CD4-positive, alpha-beta T cell (primary cell): ENCODE measurements around the gene PLEKHA7. TPM values are rescaled to one million over a fixed set of nuclear protein-coding genes. Genes with fewer than 3 reads are reported as not detected.
A peak's percentile ranks its signal among the peaks of the same experiment; 100 is the strongest.

Experiments used
- ATAC-seq: fragments of 200-7000 bp; cut with Tn5 transposase; one replicate; pipeline ENCODE4 v1.10.0; 2022; ENCODE audit warnings: mild to moderate bottlenecking; ENCODE audit not compliant: poor library complexity
- CTCF ChIA-PET: fragments of 350-600 bp; sonication (Branson Sonifier 250); formaldehyde crosslinking; loops from one replicate; lab custom pipeline; 2021; ENCODE audit warnings: antibody characterized with exemption, inconsistent platforms; lab: Charles Lee
- POLR2A ChIA-PET: fragments of 350-600 bp; sonication (Branson Sonifier 250); formaldehyde crosslinking; loops from one replicate; lab custom pipeline; 2021; ENCODE audit warnings: antibody characterized with exemption, inconsistent platforms; lab: Charles Lee
- DNase-seq, 14 experiments: peaks; one replicate each; pipeline ENCODE4 v3.0.0-alpha.2; 2013 to 2020; ENCODE audit warnings: mixed read lengths in 2 of 14
- H3K27ac ChIP-seq, 2 donors: one replicate each; pipeline versions ENCODE4 v1.5.1 to v1.7.0; 2013; ENCODE audit warnings: low read length in 2 of 2, low read depth in 1 of 2, mild to moderate bottlenecking in 1 of 2
- H3K27me3 ChIP-seq, 2 experiments: 1 replicate in 1 of 2; 2 replicates in 1 of 2; pipeline versions ENCODE4 v1.6.1 to v1.7.0; 2013; ENCODE audit warnings: low read length in 2 of 2, control low read depth in 1 of 2, mild to moderate bottlenecking in 1 of 2, moderate library complexity in 1 of 2; ENCODE audit not compliant: insufficient read depth in 2 of 2, control insufficient read depth in 1 of 2
- H3K36me3 ChIP-seq: one replicate; pipeline ENCODE4 v1.6.1; 2013; ENCODE audit warnings: low read length, control low read depth; ENCODE audit not compliant: insufficient read depth
- H3K4me1 ChIP-seq: one replicate; pipeline ENCODE4 v1.6.1; 2013; ENCODE audit warnings: low read length, control low read depth; ENCODE audit not compliant: insufficient read depth
- H3K4me3 ChIP-seq: one replicate; pipeline ENCODE4 v1.5.1; 2013; ENCODE audit warnings: mild to moderate bottlenecking, low read length, moderate library complexity
- H3K9me3 ChIP-seq, 2 experiments: 1 replicate in 1 of 2; 2 replicates in 1 of 2; pipeline versions ENCODE4 v1.6.1 to v1.7.0; 2013; ENCODE audit warnings: low read length in 2 of 2, mild to moderate bottlenecking in 2 of 2, control low read depth in 1 of 2, moderate library complexity in 1 of 2; ENCODE audit not compliant: control insufficient read depth in 1 of 2, insufficient read depth in 1 of 2
- H3K27ac Mint-ChIP-seq: one replicate; pipeline ENCODE4 v1.8.0; 2020; ENCODE audit warnings: mixed read lengths
- H3K27me3 Mint-ChIP-seq: one replicate; pipeline ENCODE4 v1.8.0; 2021; ENCODE audit warnings: mixed read lengths
- H3K36me3 Mint-ChIP-seq: one replicate; pipeline ENCODE4 v1.8.0; 2021; ENCODE audit warnings: low read depth, mixed read lengths
- H3K4me1 Mint-ChIP-seq: one replicate; pipeline ENCODE4 v1.8.0; 2021; ENCODE audit warnings: low read depth, mixed read lengths
- H3K4me3 Mint-ChIP-seq: one replicate; pipeline ENCODE4 v1.8.0; 2020; ENCODE audit warnings: mild to moderate bottlenecking, mixed read lengths
- H3K9me3 Mint-ChIP-seq: one replicate; pipeline ENCODE4 v1.8.0; 2020; ENCODE audit warnings: mixed read lengths
- intact Hi-C, 2 experiments: fragments of 100-400 bp; cut with DNase I in 1 of 2; cut with micrococcal nuclease in 1 of 2; formaldehyde crosslinking; loops; one replicate each; pipeline versions ENCODE4 v1.15.1 to v1.9.0; 2023 to 2025; cut with DNase I, micrococcal nuclease
- total RNA-seq, 174 experiments: library from RNA in 2 of 174; stranded (reverse) in 2 of 174; gene quantifications; one replicate each; pipeline ENCODE4 v1.2.3 and lab custom pipeline; 2021 to 2026
- TF ChIP-seq, protein P1 (sequence below): fragments of 200-600 bp; IDR thresholded peaks from one replicate; pipeline ENCODE4 v1.8.0; 2022; ENCODE audit warnings: antibody characterized with exemption, mild to moderate bottlenecking

Gene PLEKHA7
- total RNA-seq, 2 experiments from 2014 or later: 4.5 to 4.8 TPM

DNA sequence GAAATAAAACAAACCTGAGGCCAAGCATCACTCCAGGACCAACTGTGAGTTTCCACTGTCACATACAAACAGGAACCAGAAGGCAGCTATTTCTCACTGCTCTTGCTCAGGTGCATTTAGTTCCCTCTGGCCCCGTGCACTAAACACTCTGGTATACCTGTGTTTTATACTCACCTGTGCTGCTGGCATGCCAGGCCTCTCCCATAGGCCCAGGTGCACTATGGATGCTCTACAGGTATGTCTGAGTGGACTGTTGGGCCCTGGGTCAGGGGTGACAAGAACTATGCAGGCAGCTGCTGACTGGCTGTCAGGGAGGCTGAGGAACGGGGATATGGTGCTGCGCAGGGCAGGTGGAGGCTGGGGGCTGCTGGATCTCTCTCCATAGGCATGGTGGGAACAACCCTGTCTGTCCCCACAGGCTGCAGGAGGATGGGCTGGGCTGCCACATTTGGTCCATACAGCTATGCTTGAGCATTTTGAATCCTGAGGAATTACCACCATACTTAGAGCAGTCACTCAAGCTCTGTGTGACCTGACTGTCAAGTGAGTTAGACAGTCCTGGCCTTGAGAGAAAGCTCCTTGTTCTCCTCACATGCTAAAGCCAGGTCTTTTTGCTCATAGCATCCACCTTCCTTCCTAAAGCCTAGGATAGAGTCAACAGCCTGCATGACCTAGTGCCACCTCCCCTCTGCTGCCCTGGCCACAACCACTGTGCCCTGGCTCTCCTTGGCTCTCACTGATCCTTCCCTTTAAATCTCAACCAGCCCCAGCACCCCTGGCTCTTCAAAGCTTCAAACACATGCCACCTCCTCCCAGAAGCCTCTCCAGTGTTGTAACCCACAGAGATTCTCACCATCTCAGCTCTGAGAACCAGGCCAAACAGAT is 202.8 kb downstream of the PLEKHA7 start:
- Histone ChIP-seq H3K27ac (no peak overlapping the region), H3K4me3 (no peak overlapping the region), H3K4me1 (peaks cover 14% of the 10 kb centered on the region), H3K36me3 (no peaks in the 10 kb centered on the region), H3K9me3 (no peaks in the 10 kb centered on the region), H3K27me3 (no peaks in the 10 kb centered on the region)
- Mint-ChIP-seq H3K4me3 (no peak overlapping the region), H3K36me3 (no peaks in the 10 kb centered on the region), H3K4me1 (no peaks in the 10 kb centered on the region), H3K27me3 (no peaks in the 10 kb centered on the region), H3K27ac (no peak overlapping the region), H3K9me3 (no peaks in the 10 kb centered on the region)
- ATAC-seq: no peak
- CTCF ChIA-PET: interaction anchor here (1.0 to 2.1 kb wide), 2 partner anchors 9 to 10 kb away, joined by 3 to 5 read pairs; no protein-coding TSS in a partner anchor
- DNase-seq: no peak
- POLR2A ChIA-PET: no interaction called here
- TF ChIP-seq, protein P1, sequence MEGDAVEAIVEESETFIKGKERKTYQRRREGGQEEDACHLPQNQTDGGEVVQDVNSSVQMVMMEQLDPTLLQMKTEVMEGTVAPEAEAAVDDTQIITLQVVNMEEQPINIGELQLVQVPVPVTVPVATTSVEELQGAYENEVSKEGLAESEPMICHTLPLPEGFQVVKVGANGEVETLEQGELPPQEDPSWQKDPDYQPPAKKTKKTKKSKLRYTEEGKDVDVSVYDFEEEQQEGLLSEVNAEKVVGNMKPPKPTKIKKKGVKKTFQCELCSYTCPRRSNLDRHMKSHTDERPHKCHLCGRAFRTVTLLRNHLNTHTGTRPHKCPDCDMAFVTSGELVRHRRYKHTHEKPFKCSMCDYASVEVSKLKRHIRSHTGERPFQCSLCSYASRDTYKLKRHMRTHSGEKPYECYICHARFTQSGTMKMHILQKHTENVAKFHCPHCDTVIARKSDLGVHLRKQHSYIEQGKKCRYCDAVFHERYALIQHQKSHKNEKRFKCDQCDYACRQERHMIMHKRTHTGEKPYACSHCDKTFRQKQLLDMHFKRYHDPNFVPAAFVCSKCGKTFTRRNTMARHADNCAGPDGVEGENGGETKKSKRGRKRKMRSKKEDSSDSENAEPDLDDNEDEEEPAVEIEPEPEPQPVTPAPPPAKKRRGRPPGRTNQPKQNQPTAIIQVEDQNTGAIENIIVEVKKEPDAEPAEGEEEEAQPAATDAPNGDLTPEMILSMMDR: no peak
- intact Hi-C loops: no loop called here

DNA sequence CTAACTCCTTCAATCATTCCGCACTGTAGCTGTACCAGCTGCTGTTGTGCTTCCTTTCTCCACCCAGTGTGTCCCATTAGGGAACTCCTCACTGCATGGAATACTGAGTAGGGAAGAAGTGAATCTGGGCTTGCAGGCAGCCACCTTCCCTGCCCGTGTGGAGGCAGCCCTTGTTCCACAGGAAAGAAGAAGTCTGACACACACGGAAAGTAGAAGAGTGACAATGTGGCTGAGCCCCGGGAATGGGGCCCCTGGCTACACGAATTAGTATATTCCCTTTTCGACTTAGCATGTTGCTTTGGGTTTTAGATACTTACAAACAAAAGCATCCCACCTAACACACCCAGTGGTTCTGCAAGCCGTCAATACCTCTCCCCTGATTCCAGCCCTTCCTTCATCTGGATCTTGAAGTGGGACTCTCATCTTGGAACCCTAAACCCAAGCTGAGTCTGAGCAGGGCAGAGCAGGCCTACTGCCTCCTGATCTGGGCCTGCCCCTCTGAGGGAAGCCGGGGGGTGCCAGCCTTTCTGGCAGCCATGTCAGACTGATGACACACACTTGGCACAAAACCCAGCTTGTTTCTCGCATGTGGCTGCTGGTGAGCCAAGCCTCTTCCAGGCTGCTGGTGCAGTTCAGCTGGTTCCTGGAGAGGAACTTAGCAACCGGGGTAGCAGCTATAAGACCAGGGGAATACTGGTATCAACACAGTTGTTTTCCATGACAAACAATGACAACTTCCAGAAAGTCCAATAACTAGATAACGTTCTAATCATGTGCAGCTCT is 204.1 kb downstream of the PLEKHA7 start:
- ATAC-seq: no peak
- Mint-ChIP-seq H3K4me1 (no peaks in the 10 kb centered on the region), H3K27ac (no peak overlapping the region), H3K27me3 (no peaks in the 10 kb centered on the region), H3K9me3 (no peaks in the 10 kb centered on the region), H3K4me3 (no peak overlapping the region), H3K36me3 (no peaks in the 10 kb centered on the region)
- no peak overlapping the region for H3K4me3 ChIP-seq
- ChIA-PET POLR2A (interaction anchor here (0.6 kb wide), 1 partner anchor 18 kb away, joined by 3 read pairs; no protein-coding TSS in a partner anchor), CTCF (interaction anchor here (2.1 kb wide), 1 partner anchor 10 kb away, joined by 5 read pairs; no protein-coding TSS in a partner anchor)
- no peak for DNase-seq
- no peak overlapping the region for H3K27ac ChIP-seq
- peaks cover 24% of the 10 kb centered on the region for H3K4me1 ChIP-seq
- TF ChIP-seq, protein P1: no peak
- no peaks in the 10 kb centered on the region for H3K36me3 ChIP-seq
- H3K27me3 ChIP-seq: no peaks in the 10 kb centered on the region
- intact Hi-C loops: no loop called here
- H3K9me3 ChIP-seq: no peaks in the 10 kb centered on the region

DNA sequence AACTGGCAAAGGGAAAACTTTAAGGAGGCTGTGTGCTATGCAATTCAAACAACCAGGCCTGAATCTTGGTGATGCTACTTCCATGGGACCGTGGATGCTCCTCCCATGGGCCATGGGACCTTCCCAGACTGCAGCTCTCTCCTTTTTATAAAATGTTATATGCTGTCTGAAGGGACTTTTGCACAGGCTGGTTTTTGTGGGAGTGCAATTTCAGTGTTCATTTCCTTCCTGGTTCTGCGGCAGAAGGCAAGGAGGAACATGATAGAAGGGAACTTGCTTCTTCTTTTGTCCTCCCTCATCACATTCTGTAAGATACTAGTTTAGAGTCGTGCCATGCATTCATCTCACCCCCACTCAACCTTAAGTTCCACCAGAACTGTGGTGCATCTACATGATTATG is 206.9 kb downstream of the PLEKHA7 start:
- no peak overlapping the region for H3K4me3 Mint-ChIP-seq
- no peak overlapping the region for H3K27ac ChIP-seq

More for the DNA sequence above, 206.9 kb downstream of the PLEKHA7 start:
- H3K27me3 Mint-ChIP-seq: no peaks in the 10 kb centered on the region
- no peak overlapping the region for H3K27ac Mint-ChIP-seq
- intact Hi-C loops: no loop called here
- ChIA-PET POLR2A (no interaction called here), CTCF (no interaction called here)
- Histone ChIP-seq H3K4me1 (peaks cover 29% of the 10 kb centered on the region), H3K9me3 (no peaks in the 10 kb centered on the region), H3K36me3 (no peaks in the 10 kb centered on the region), H3K27me3 (no peaks in the 10 kb centered on the region), H3K4me3 (no peak overlapping the region)
- no peaks in the 10 kb centered on the region for H3K36me3 Mint-ChIP-seq
- DNase-seq (peak in 2 of 14 experiments; percentile 30 to 39), ATAC-seq (no peak)
- TF ChIP-seq, protein P1: no peak
- H3K9me3 Mint-ChIP-seq: no peaks in the 10 kb centered on the region
- no peaks in the 10 kb centered on the region for H3K4me1 Mint-ChIP-seq
